ENCODE data around the gene INTS13.
"Not testable (repeated sequence)": the region's sequence is repeated elsewhere in the genome, so short reads cannot be mapped to it uniquely, and the experiment has no call there.

The INTS13 gene

GRCh38 chr12:26870491-26871419, 67.0 kb downstream of the INTS13 start:
- DNase-seq (ENCODE audit: low read depth in 3 of 3, low spot score in 1 of 3): no peak

- DNase-seq (ENCODE audit: low read depth in 3 of 3, low spot score in 1 of 3): no peak
These were observed 67.8 kb downstream of the INTS13 start for GRCh38 chr12:26869908-26870459.

GRCh38 chr12:26869104-26869494, 68.7 kb downstream of the INTS13 start:
- DNase-seq (ENCODE audit: low read depth in 3 of 3, low spot score in 1 of 3): no peak

GRCh38 chr12:26868447-26869103, 69.2 kb downstream of the INTS13 start:
- no peak for DNase-seq (ENCODE audit: low read depth in 3 of 3, low spot score in 1 of 3)

GRCh38 chr12:26867080-26867479, 70.7 kb downstream of the INTS13 start:
- DNase-seq (ENCODE audit: low read depth in 3 of 3, low spot score in 1 of 3): no peak

GRCh38 chr12:26863515-26863914, 74.3 kb downstream of the INTS13 start:
- DNase-seq (ENCODE audit: low read depth in 3 of 3, low spot score in 1 of 3): no peak

- DNase-seq (ENCODE audit: low read depth in 3 of 3, low spot score in 1 of 3): not testable (repeated sequence)
These were observed 75.0 kb downstream of the INTS13 start for GRCh38 chr12:26862787-26863186.

- no peak for DNase-seq (ENCODE audit: low read depth in 3 of 3, low spot score in 1 of 3)
These were observed 76.1 kb downstream of the INTS13 start for GRCh38 chr12:26861690-26862089.

- DNase-seq (ENCODE audit: low read depth in 3 of 3, low spot score in 1 of 3): no peak
These were observed 80.2 kb downstream of the INTS13 start for GRCh38 chr12:26857465-26858176.

- no peak for DNase-seq (ENCODE audit: low read depth in 3 of 3, low spot score in 1 of 3)
These were observed 82.4 kb downstream of the INTS13 start for GRCh38 chr12:26855337-26855736.

Data from stimulated activated CD4-positive, alpha-beta T cell treated with anti-CD3 and anti-CD28 coated beads, TNF-alpha, amount 100 ng/mL, for 1 hour (primary cell).